HCT116 (cell line): ENCODE results near the gene DDB1. TPM values are rescaled to one million over a fixed set of nuclear protein-coding genes. Genes with fewer than 3 reads are reported as not detected.

ENCODE experiments used
- ATAC-seq: fragments of 200-7000 bp; cut with Tn5 transposase; 2 replicates; pipeline ENCODE4 v1.9.1; 2020; ENCODE audit warnings: mild to moderate bottlenecking, moderate library complexity
- BruUV-seq: library from RNA; stranded (reverse); fragments of 400-500 nt; replicated peaks from 2 replicates; lab custom pipeline; 2021; lab: Mats Ljungman, UMichigan
- CTCF ChIA-PET: fragments of 300-600 bp; sonication (Branson Sonifier 250); formaldehyde crosslinking; loops from one replicate; lab custom pipeline; 2021; ENCODE audit warnings: antibody characterized with exemption; lab: Charles Lee
- POLR2A ChIA-PET: fragments of 300-600, 350-600 bp; sonication (Branson Sonifier 250); formaldehyde crosslinking; loops from one replicate; lab custom pipeline; 2021; ENCODE audit warnings: antibody characterized with exemption; lab: Charles Lee
- RAD21 ChIA-PET, 2 experiments: fragments of 300-600 bp; sonication (Branson Sonifier 250); formaldehyde crosslinking; loops; one replicate each; lab custom pipeline; 2023; ENCODE audit warnings: low total read pairs in 2 of 2; ENCODE audit not compliant: uncharacterized antibody in 2 of 2, unreplicated experiment in 2 of 2, low non-redundant PET in 1 of 2; lab: Charles Lee
- DNase-seq: peaks from one replicate; pipeline ENCODE4 v3.0.0-alpha.2; 2010; ENCODE audit warnings: low read depth, low spot score
- H2AFZ ChIP-seq: fragments of 200-600 bp; shearing (Covaris generic), sonication (generic); 2 replicates; pipeline ENCODE4 v1.6.1; 2017; ENCODE audit warnings: low read depth, mixed run types, mixed read lengths, antibody characterized with exemption, low read length; ENCODE audit not compliant: poor library complexity, severe bottlenecking
- H3K27ac ChIP-seq: 2 replicates; pipeline ENCODE4 v1.5.1; 2012; ENCODE audit warnings: low read depth, low read length
- H3K27me3 ChIP-seq: fragments of 200-600 bp; sonication (generic); 2 replicates; pipeline ENCODE4 v1.6.1; 2016; ENCODE audit warnings: mixed run types, low read length, mixed read lengths; ENCODE audit not compliant: insufficient read depth
- H3K36me3 ChIP-seq, 2 experiments: fragments of 200-500 bp in 1 of 2; fragments of 200-600 bp in 1 of 2; sonication (Bioruptor generic) in 1 of 2; sonication (generic) in 1 of 2; 2 replicates each; pipeline versions ENCODE4 v1.5.1 to v1.6.1; 2014 to 2016; ENCODE audit warnings: low read length in 2 of 2, inconsistent platforms in 1 of 2, mixed read lengths in 1 of 2, mixed run types in 1 of 2; ENCODE audit not compliant: insufficient read depth in 2 of 2, control insufficient read depth in 1 of 2
- H3K4me1 ChIP-seq, 2 experiments: fragments of 200-600 bp in 1 of 2; sonication (generic) in 1 of 2; 2 replicates each; pipeline versions ENCODE4 v1.5.1 to v1.6.1; 2012 to 2017; ENCODE audit warnings: low read length in 2 of 2, inconsistent platforms in 1 of 2, mild to moderate bottlenecking in 1 of 2, mixed read lengths in 1 of 2, mixed run types in 1 of 2, moderate library complexity in 1 of 2; ENCODE audit not compliant: insufficient read depth in 2 of 2, control insufficient read depth in 1 of 2
- H3K4me2 ChIP-seq: fragments of 200-600 bp; sonication (generic); 2 replicates; pipeline ENCODE4 v1.6.1; 2017; ENCODE audit warnings: mixed run types, low read length, mixed read lengths
- H3K4me3 ChIP-seq, 2 experiments: fragments of 200-600 bp in 1 of 2; sonication (generic) in 1 of 2; replicated peaks in 1 of 2; 2 replicates each; pipeline ENCODE4 v1.5.1; 2011 to 2016; ENCODE audit warnings: low read length in 2 of 2, control low read depth in 1 of 2, low read depth in 1 of 2, mild to moderate bottlenecking in 1 of 2, mixed read lengths in 1 of 2, mixed run types in 1 of 2
- H3K79me2 ChIP-seq: fragments of 200-600 bp; sonication (generic); 2 replicates; pipeline ENCODE4 v1.6.1; 2017; ENCODE audit warnings: mild to moderate bottlenecking, mixed run types, low read length, moderate library complexity, mixed read lengths; ENCODE audit not compliant: insufficient read depth
- H3K9ac ChIP-seq: fragments of 200-600 bp; sonication (generic); 2 replicates; pipeline ENCODE4 v1.6.1; 2016; ENCODE audit warnings: low read length, mixed read lengths
- H3K9me2 ChIP-seq: fragments of 200-600 bp; sonication (generic), shearing (Covaris generic); 2 replicates; pipeline ENCODE4 v1.6.1; 2017; ENCODE audit warnings: mixed run types, mild to moderate bottlenecking, moderate library complexity; ENCODE audit not compliant: insufficient read depth
- H3K9me3 ChIP-seq, 2 experiments: fragments of 200-500 bp in 1 of 2; fragments of 200-600 bp in 1 of 2; sonication (Bioruptor generic) in 1 of 2; sonication (generic) in 1 of 2; 2 replicates each; pipeline ENCODE4 v1.6.1; 2014 to 2017; ENCODE audit warnings: low read length in 2 of 2, mixed read lengths in 2 of 2, inconsistent platforms in 1 of 2, low read depth in 1 of 2, mild to moderate bottlenecking in 1 of 2, mixed run types in 1 of 2, moderate library complexity in 1 of 2; ENCODE audit not compliant: control insufficient read depth in 1 of 2, insufficient read depth in 1 of 2
- H4K20me1 ChIP-seq: fragments of 200-600 bp; sonication (generic), shearing (Covaris generic); 2 replicates; pipeline ENCODE4 v1.6.1; 2017; ENCODE audit warnings: mixed run types, mild to moderate bottlenecking, moderate library complexity; ENCODE audit not compliant: insufficient read depth
- ATF3 ChIP-seq: IDR thresholded peaks from 2 replicates; pipeline ENCODE4 v1.6.1; 2012
- CBX3 ChIP-seq: IDR thresholded peaks from 2 replicates; pipeline ENCODE4 v1.6.1; 2012; ENCODE audit warnings: low read depth
- CEBPB ChIP-seq: IDR thresholded peaks from 2 replicates; pipeline ENCODE4 v1.6.1; 2012; ENCODE audit warnings: low read depth
- CTCF ChIP-seq, 3 experiments: fragments of 200-600 bp in 1 of 3; sonication (generic) in 1 of 3; IDR thresholded peaks in 2 of 3; conservative IDR thresholded peaks in 1 of 3; 2 replicates each; pipeline ENCODE4 v1.5.1; 2012 to 2017; ENCODE audit warnings: low read depth in 2 of 3, low read length in 2 of 3, antibody characterized with exemption in 1 of 3, borderline replicate concordance in 1 of 3, control low read depth in 1 of 3, mild to moderate bottlenecking in 1 of 3, mixed read lengths in 1 of 3, mixed run types in 1 of 3, moderate library complexity in 1 of 3; ENCODE audit not compliant: insufficient read depth in 1 of 3
- ELF1 ChIP-seq: IDR thresholded peaks from 2 replicates; pipeline ENCODE4 v1.6.1; 2012; ENCODE audit warnings: low read depth, borderline replicate concordance
- EZH2 ChIP-seq: fragments of 200-600 bp; sonication (generic); IDR thresholded peaks from 2 replicates; pipeline ENCODE4 v1.6.1; 2017; ENCODE audit warnings: antibody characterized with exemption, mixed run types
- POLR2A ChIP-seq: IDR thresholded peaks from 2 replicates; pipeline ENCODE4 v1.7.0; 2011; ENCODE audit warnings: borderline replicate concordance; ENCODE audit not compliant: insufficient read depth, insufficient read length; ENCODE audit errors: extremely low read depth
- POLR2AphosphoS5 ChIP-seq: IDR thresholded peaks from 2 replicates; pipeline ENCODE4 v1.6.1; 2011; ENCODE audit warnings: mild to moderate bottlenecking, low read depth, low read length, moderate library complexity
- RAD21 ChIP-seq: IDR thresholded peaks from 2 replicates; pipeline ENCODE4 v1.6.1; 2012; ENCODE audit warnings: low read depth, mild to moderate bottlenecking
- REST ChIP-seq: IDR thresholded peaks from 2 replicates; pipeline ENCODE4 v1.6.1; 2012; ENCODE audit warnings: low read depth
- SIN3A ChIP-seq: IDR thresholded peaks from 2 replicates; pipeline ENCODE4 v1.6.1; 2012; ENCODE audit warnings: low read depth
- SP1 ChIP-seq: IDR thresholded peaks from 2 replicates; pipeline ENCODE4 v1.6.1; 2012; ENCODE audit warnings: low read depth
- SRF ChIP-seq: IDR thresholded peaks from 2 replicates; pipeline ENCODE4 v1.6.1; 2012; ENCODE audit warnings: low read depth
- ZBTB33 ChIP-seq: IDR thresholded peaks from 2 replicates; pipeline ENCODE4 v1.6.1; 2011; ENCODE audit warnings: mild to moderate bottlenecking, low read length, moderate library complexity; ENCODE audit not compliant: insufficient replicate concordance; ENCODE audit errors: extremely low read depth
- ZNF274 ChIP-seq: fragments of 200-500 bp; sonication (Bioruptor generic); IDR thresholded peaks from 2 replicates; pipeline ENCODE4 v1.6.1; 2014; ENCODE audit warnings: mild to moderate bottlenecking, low read depth, low read length, inconsistent platforms
- intact Hi-C: fragments of 100-400 bp; cut with micrococcal nuclease; formaldehyde crosslinking; loops from 2 replicates; pipeline ENCODE4 v1.10.0; 2022
- total RNA-seq: library from RNA; stranded (reverse); gene quantifications from one replicate; pipeline ENCODE4 v1.2.1, GENCODE V29; 2021; ENCODE audit not compliant: unreplicated experiment

The DDB1 gene
- total RNA-seq, 1 experiment from 2014 or later = 269 TPM

GRCh38 chr11:61267437-61267841, 65.5 kb downstream of the DDB1 start:
- ChIA-PET CTCF (no interaction called here), POLR2A (no interaction called here), RAD21 (no interaction called here)
- Histone ChIP-seq H3K9me2 (no peaks in the 10 kb centered on the region), H3K9ac (no peak overlapping the region), H3K4me2 (no peak overlapping the region), H3K4me1 (peaks cover 8 to 15% of the 10 kb centered on the region in 2 experiments), H3K9me3 (no peaks in the 10 kb centered on the region), H3K27me3 (no peaks in the 10 kb centered on the region), H3K36me3 (no peaks in the 10 kb centered on the region), H4K20me1 (no peaks in the 10 kb centered on the region), H2AFZ (no peak overlapping the region), H3K27ac (no peak overlapping the region), H3K79me2 (no peaks in the 10 kb centered on the region), H3K4me3 (no peak overlapping the region)
- no peak for TF ChIP-seq SP1
- no peak for TF ChIP-seq ATF3
- TF ChIP-seq RAD21 = no peak
- TF ChIP-seq SRF = no peak
- no peak for TF ChIP-seq CTCF (IDR thresholded peaks at IDR 0.05 in 2 of 3, conservative IDR thresholded peaks at IDR 0.05 in 1 of 3; ENCODE audit: borderline replicate concordance in 1 of 3, insufficient read depth in 1 of 3, low read depth in 2 of 3, low read length in 2 of 3)
- TF ChIP-seq CEBPB = no peak
- no peak for TF ChIP-seq ZNF274
- TF ChIP-seq ELF1 = no peak
- TF ChIP-seq EZH2 = no peak
- no peak for TF ChIP-seq ZBTB33
- no peak for TF ChIP-seq POLR2AphosphoS5
- TF ChIP-seq POLR2A = no peak
- TF ChIP-seq REST = no peak
- no peak for TF ChIP-seq CBX3
- TF ChIP-seq SIN3A = no peak
- no TSS peak for BruUV-seq
- intact Hi-C loops = no loop called here
- DNase-seq = no peak
- peak; percentile 31; the same call in 1 of the 2 replicates for ATAC-seq
